CD4-positive, alpha-beta T cell treated with Interleukin-1 beta for 1 hour (primary cell): ENCODE measurements around the gene CNGA3.
"Not testable (repeated sequence)": the region's sequence is repeated elsewhere in the genome, so short reads cannot be mapped to it uniquely, and the experiment has no call there.

Experiments used
- DNase-seq, 2 donors: peaks; one replicate each; pipeline ENCODE4 v3.0.0-alpha.2; 2020 to 2022

CNGA3 gene

GRCh38 chr2:98346311-98347236, at the start of gene CNGA3:
CNGA3 (plus strand) TSS chr2:98346456; CDS start chr2:98369976, 23,520 bp downstream.
- DNase-seq, result peak in 1 of 2 donors; percentile 1

DNA sequence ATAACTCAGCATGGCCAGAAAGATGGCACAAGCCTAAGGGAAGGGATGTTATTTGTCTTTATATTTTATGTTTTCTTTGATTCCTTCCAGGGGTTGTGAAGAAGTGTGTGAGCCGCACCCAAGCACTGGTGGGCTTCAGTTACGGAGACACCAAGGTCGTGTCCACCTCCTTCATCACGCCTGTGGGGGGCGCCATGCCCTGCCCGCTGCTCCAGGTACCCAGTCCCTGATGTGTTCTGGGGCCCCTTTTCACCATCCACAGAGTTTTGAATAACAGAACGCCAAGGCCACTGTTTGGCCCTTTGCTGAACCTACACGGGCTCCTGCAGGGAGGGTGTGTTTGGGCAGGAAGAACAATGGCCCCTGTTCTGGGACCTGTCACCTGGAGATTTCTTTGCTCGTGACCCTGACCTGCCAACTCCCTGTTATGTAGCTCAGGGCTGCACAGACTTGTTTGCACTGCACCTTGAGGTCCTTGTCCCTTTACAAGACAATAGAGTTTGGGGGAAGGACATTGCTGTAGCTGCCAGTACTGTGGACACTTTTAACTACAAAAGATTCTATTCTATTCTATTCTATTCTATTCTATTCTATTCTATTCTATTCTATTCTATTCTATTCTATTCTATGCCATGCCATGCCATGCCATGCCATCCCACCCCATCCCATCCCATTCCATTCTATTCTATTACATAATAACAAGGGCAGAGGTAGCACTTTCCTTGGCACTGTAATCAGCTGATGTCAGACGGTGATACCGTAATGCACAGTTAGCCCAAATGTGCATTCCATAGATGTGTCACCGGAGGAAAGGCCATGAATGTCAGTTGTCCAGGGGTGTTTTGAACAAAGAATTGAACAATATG, 48.2 kb upstream of the CNGA3 start:
- DNase-seq, result no peak

- DNase-seq, result no peak
Measured at GRCh38 chr2:98298683-98299164, 47.5 kb upstream of the CNGA3 start.

DNA sequence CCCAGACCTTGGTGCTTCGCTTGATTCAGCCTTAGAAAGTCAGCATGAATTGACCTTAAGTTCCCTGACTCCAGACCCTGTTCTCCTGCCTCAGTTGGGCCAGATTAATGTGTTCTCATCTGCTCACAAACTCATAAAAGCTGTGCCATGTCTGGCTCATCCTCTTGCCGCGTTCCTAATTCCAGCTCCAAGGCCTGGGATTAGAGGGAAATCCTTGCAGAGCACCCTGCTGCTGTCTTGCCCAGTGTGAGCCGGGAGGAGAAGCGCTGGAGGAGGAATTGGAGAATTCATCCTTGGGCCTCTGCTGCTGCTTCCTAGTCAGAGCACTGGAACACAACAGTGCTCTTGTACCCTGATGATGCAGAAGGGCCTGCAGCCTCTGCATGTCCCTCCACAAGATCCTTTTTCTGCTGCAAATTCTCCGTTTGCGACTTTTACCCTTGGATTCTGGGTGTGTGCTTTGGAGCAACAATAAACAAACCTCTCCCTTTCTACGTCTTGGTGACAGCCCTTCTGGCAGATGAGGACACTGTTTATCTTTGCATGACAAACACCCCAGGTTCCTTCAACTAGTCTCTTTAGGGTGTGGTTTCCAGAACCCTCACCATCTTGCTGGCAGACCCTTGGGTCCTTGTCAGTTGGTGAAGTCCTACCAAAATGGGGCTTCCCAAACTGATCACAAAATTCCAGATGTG, 46.9 kb upstream of the CNGA3 start:
- DNase-seq, result no peak

GRCh38 chr2:98300141-98300874, 45.9 kb upstream of the CNGA3 start:
- no peak for DNase-seq

DNA sequence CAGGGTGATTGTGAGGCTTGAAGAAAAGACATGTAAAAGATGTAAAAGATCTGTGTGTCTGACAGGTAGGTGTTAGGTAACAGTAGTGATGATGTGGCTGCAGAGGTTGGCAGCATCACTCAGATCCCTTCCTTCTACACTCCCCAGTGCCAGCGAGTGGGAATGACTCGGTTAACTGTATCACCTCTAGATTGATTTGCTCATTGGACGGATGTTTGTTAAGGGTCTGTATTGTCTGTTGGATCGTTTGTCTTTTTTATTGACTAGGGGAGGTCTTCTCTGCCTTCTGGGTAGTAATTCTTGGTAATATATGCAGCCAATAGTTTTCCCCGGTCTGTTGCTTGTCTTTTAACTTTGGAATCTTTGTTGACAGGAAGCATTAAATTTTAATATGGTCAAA, 44.8 kb upstream of the CNGA3 start:
- no peak for DNase-seq

DNA sequence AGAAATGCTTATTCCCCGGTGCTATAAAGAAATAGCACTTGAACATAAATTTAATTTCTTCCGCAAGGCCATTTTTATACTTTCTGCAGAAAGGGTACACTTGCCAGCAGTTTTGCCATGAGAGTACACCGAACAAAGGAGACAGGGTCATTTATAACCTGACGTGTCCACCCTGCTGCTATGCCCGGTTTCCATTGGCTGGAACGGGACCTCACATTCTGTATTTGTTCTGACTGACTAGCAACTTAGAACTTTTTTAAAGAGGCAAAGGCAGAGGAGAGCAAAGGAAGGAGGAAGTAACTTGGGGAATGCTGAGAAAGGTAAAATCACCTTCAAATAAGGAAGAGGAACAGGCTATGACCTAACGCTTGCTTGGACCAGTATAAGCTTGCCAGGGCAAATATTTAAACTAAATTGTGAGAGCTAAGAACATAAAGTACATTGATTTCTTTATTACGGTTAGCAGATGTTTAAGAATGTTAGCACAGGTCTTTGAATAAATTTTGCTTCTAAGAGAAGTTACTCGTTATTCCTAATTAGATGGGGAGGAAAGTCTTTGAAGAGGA, 39.0 kb upstream of the CNGA3 start:
- not testable (repeated sequence) for DNase-seq

DNA sequence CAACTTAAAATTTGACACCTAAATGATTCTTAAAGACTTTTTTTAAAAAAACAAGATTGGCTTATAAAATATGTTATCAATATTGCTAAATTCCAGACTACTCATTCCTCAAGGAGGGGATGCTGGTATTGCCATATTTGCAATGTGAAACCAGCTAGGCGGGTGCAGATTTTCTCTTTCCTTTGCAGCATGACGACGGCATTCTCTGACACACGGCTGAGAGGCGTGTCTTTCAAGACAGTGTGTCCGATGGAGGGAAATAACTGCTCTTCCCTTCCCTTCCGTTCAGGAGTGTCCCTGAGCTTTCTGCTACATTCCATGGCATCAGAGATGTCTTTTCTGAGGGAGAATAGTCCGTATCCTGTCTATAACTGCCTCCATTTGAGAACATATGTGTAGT, 38.2 kb upstream of the CNGA3 start:
- no peak for DNase-seq

DNA sequence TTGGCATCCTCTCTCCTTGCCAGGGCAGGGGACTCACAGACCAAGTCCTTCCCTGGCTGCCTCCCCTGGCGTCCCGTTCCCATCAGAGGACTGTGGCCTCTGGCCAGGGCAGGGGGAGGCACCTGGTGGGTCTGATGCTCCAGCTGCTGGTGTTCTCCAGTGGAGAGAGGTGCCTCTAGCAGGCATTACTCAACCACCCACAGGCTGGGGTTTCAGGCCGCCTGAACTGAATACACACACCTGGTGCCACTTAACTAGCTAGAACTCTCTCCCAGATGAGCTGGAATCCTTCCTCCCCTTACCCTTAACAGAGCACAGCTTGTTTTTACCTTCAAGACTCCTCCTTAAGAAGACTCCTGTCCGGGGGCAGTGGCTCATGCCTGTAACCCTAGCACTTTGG, 37.7 kb upstream of the CNGA3 start:
- no peak for DNase-seq

GRCh38 chr2:98309580-98309979, 36.7 kb upstream of the CNGA3 start:
- no peak for DNase-seq

DNA sequence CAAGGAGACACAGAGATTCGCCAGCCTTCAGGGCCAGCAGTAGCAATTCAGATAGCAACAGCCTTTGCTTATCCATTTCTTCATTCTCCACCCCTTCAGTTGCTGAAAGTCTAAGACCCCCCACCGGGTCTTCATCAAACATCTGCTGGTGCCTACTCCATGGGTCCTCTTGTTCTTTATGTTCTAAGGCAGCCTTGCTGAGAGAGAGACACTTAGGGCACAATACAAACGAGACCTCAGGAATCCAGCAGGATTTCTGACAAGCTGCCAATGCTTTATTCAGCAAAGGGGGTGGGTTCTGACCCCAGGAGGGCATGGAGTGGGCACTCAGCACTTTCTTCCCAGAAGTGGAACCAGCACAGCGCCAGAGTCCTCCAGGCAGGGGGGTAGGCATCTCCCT, 36.2 kb upstream of the CNGA3 start:
- DNase-seq, result no peak

DNA sequence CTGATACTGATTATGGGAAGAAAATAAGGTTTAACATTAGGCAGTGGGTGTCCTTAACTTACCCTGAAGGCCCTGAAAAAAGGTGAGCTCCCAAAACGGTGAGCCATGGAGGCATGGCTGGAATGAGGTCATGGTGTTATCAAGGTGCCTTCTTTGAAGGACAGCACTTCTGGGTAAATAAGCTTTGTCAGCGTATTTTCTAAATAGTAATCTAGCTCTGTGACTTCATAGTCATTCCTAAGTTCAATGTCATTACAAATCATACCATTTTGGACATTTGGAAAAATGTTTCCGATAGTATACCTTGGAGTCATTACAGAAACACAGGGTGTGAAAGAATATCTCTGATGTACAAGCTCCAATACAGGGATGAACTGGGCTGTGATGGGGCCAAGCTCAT, 35.2 kb upstream of the CNGA3 start:
- no peak for DNase-seq

DNA sequence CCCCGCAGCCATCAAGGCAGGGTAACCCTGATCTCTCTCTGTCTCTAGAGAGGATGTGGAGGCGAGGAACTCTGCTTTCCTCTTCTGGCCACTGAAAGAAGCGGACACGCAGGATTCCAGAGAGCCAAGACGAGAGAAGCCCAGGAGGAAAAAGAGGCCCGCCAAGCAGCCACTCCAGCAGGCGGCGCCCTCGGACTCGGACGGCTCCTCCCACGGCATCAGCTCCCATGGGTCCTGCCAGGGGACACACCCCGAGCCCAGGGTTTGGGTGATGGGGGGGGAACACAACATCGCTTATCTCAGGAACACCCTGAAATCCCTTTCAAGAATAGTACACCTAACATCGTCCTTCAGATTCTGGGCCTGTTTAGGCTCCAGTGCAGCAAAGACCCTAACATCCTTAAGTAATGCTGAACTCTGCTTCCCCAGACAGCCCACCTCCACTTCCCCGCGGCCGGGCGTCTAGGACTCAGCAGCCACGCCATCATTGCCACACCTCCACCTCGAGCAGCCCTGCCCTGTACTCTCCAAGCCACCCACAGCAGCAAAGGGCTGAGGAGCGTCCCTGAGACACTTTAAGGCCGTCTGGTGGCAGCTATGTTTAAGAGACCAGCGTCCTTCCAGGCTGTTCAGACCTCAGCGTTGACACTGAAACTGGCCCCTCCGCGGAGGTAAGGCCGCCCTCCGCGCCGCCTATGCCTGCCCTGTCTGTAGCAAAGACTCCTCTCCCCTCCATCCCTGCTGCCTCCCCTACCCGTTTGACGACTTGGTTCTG, 34.3 kb upstream of the CNGA3 start:
- no peak for DNase-seq

GRCh38 chr2:98313492-98314250, 32.6 kb upstream of the CNGA3 start:
- no peak for DNase-seq

DNA sequence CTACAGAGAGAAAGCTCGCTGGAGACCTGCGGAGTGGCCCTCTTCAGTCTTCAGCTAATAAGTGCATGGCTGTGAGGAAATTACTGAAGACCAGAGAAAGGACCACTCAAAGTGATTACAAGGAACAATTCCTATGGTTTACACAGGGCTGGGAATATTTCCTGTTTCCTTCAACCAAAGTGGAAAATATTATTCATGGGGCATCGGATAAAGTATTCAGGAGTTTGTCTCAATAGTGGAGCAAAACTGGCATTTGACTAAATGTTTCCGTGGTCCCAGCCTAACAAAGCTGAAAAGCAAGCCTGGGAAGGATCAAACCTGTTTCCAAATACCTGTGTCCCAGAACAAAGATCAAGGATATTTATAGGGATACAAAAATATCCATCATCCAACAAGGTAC, 32.0 kb upstream of the CNGA3 start:
- no peak for DNase-seq

DNA sequence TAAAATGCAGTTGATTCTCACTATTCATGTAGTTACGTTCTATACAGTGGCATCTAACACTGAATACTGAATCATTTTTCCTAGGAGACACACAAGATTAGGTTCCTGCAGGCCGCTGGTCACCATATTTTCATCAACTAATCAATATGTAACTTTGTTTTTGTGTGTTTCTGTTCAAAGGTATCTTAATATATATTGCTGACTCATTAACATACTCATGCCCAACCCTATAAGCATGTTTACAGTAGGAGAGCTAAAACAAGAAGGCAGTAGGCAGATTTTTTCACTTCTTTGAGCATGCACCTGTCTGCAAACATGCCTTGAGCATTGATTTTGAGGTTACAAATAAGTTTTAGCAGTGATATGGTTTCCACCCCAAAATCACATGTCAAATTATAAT, 30.3 kb upstream of the CNGA3 start:
- no peak for DNase-seq

GRCh38 chr2:98317214-98317613, 29.0 kb upstream of the CNGA3 start:
- no peak for DNase-seq

DNA sequence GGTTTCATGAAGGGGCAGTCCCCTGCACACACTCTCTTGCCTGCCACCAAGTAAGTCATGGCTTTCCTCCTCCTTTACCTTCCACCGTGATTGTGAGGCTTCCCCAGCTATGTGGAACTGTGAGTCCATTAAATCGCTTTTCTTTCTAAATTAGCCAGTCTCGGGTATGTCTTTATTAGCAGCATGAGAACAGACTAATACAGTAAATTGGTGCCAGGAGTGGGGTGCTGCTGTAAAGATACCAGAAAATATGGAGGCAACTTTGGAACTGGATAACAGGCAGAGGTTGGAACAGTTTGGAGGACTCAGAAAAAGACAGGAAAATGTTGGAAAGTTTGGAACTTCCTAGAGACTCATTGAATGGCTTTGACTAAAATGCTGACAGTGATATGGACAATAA, 26.1 kb upstream of the CNGA3 start:
- not testable (repeated sequence) for DNase-seq

DNA sequence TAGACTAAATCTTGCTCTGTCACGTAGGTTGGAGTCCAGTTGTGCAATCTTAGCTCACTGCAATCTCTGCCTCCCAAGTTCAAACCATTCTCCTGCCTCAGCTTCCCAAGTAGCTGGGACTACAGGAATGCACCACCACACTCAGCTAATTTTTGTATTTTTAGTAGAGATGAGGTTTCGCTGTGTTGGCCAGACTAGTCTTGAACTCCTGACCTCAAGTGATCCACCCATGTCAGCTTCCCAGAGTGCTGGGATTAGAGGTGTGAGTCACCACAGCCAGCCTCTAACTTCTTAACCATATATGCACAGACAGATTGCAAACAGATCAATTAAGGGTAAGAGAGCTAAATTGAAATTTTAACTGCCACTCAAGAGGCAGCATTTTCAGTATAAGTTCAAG, 22.1 kb upstream of the CNGA3 start:
- DNase-seq, result no peak

DNA sequence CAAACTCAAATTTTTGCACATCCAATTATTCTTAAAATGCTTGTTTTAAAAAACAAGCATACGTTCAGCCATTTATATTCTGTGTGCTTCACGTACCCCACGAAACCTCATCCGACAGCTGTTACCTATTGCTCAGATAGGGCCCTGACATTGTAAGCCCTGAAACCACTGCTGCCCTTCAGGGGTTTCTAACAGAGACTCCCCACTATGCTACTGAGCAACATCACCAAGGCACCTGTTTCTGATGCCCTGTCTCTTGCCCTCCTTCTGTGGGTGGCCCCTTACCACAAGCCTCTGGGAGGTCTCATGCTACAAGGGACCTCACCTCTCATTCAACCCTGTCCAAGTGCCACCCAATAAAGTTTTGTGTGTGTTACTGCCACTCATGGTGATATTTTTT, 18.5 kb upstream of the CNGA3 start:
- DNase-seq, result no peak
